Breast epithelium (tissue), 3 donors: ENCODE results near the gene TUBA4B.

Source experiments
- POLR2A ChIP-seq: fragments of 450-650 bp; IDR thresholded peaks from one replicate; pipeline ENCODE4 v1.6.1; 2016; ENCODE audit warnings: antibody characterized with exemption, mild to moderate bottlenecking, moderate library complexity
- POLR2AphosphoS5 ChIP-seq, 3 donors: sonication (generic); formaldehyde crosslinking; IDR thresholded peaks; one replicate each; pipeline ENCODE4 v1.6.1; 2017; ENCODE audit warnings: antibody characterized with exemption in 3 of 3
- TF ChIP-seq, protein P1 (sequence below), 3 donors: fragments of 450-650 bp; IDR thresholded peaks; one replicate each; pipeline ENCODE4 v1.5.1; 2016 to 2017; ENCODE audit warnings: antibody characterized with exemption in 3 of 3, mild to moderate bottlenecking in 3 of 3, moderate library complexity in 3 of 3

DNA sequence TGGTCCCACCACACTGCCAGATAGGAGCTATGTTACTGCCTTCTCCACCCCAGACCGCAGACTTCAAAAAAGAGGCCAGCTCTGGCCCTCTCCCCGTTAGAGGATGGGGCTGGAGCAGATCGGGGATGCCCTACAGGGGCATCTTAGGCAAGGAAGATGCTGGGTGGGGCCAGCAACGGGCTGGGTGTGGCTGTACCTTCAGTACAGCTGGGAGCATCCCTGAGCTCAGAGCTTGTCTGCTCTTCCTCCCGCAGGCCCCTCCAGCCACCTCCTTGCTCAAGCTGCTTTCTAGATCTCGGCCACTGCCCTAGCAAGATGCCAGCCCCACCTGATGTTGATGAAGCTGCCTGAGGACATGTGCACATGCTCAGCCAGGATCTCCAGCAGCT lies 46.3 kb downstream of the TUBA4B start:
- TF ChIP-seq POLR2A: no peak
- TF ChIP-seq, protein P1, sequence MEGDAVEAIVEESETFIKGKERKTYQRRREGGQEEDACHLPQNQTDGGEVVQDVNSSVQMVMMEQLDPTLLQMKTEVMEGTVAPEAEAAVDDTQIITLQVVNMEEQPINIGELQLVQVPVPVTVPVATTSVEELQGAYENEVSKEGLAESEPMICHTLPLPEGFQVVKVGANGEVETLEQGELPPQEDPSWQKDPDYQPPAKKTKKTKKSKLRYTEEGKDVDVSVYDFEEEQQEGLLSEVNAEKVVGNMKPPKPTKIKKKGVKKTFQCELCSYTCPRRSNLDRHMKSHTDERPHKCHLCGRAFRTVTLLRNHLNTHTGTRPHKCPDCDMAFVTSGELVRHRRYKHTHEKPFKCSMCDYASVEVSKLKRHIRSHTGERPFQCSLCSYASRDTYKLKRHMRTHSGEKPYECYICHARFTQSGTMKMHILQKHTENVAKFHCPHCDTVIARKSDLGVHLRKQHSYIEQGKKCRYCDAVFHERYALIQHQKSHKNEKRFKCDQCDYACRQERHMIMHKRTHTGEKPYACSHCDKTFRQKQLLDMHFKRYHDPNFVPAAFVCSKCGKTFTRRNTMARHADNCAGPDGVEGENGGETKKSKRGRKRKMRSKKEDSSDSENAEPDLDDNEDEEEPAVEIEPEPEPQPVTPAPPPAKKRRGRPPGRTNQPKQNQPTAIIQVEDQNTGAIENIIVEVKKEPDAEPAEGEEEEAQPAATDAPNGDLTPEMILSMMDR (IDR thresholded peaks at IDR 0.05): no peak
- TF ChIP-seq POLR2AphosphoS5 (IDR thresholded peaks at IDR 0.05): no peak
